Neuronal stem cell (in vitro differentiated cells): ENCODE data around the gene RBMS3.

Source experiments
- DNase-seq: peaks from one replicate; pipeline ENCODE4 v3.0.0-alpha.2; 2013; ENCODE audit warnings: low spot score
- H2AFZ ChIP-seq: one replicate; pipeline ENCODE4 v1.6.1; 2013; ENCODE audit warnings: mild to moderate bottlenecking, low read length, inconsistent platforms
- H2AK5ac ChIP-seq: 2 replicates; pipeline ENCODE4 v1.6.1; 2013; ENCODE audit warnings: low read depth, mild to moderate bottlenecking, inconsistent platforms, low read length, moderate library complexity, mixed read lengths
- H2BK120ac ChIP-seq: 2 replicates; pipeline ENCODE4 v1.6.1; 2013; ENCODE audit warnings: low read depth, mild to moderate bottlenecking, inconsistent platforms, low read length, moderate library complexity, mixed read lengths
- H2BK12ac ChIP-seq: one replicate; pipeline ENCODE4 v1.6.1; 2013; ENCODE audit warnings: low read length, inconsistent platforms
- H2BK15ac ChIP-seq: 2 replicates; pipeline ENCODE4 v1.6.1; 2013; ENCODE audit warnings: mild to moderate bottlenecking, low read length, inconsistent platforms, mixed read lengths
- H2BK5ac ChIP-seq: one replicate; pipeline ENCODE4 v1.6.1; 2013; ENCODE audit warnings: inconsistent platforms, mild to moderate bottlenecking, low read length, moderate library complexity
- H3K14ac ChIP-seq: one replicate; pipeline ENCODE4 v1.6.1; 2013; ENCODE audit warnings: low read length, inconsistent platforms
- H3K18ac ChIP-seq: 2 replicates; pipeline ENCODE4 v1.6.1; 2013; ENCODE audit warnings: low read length, inconsistent platforms
- H3K23ac ChIP-seq: 2 replicates; pipeline ENCODE4 v1.6.1; 2013; ENCODE audit warnings: low read depth, mild to moderate bottlenecking, mixed read lengths, low read length, inconsistent platforms; ENCODE audit not compliant: poor library complexity
- H3K27ac ChIP-seq: replicated peaks from 3 replicates; pipeline ENCODE4 v1.5.1; 2013; ENCODE audit warnings: low read length, inconsistent platforms
- H3K27me3 ChIP-seq, 3 experiments: 2 replicates each; pipeline ENCODE4 v1.6.1; 2013; ENCODE audit warnings: low read length in 3 of 3, mild to moderate bottlenecking in 2 of 3, inconsistent platforms in 1 of 3, low read depth in 1 of 3, mixed read lengths in 1 of 3, moderate library complexity in 1 of 3; ENCODE audit not compliant: control insufficient read depth in 3 of 3, insufficient read depth in 3 of 3
- H3K36me3 ChIP-seq, 2 donors: replicated peaks in 1 of 2; 2 replicates each; pipeline ENCODE4 v1.6.1; 2013; ENCODE audit warnings: low read length in 2 of 2; ENCODE audit not compliant: control insufficient read depth in 2 of 2, insufficient read depth in 2 of 2
- H3K4ac ChIP-seq: 2 replicates; pipeline ENCODE4 v1.6.1; 2013; ENCODE audit warnings: inconsistent platforms, mild to moderate bottlenecking, low read length, moderate library complexity
- H3K4me1 ChIP-seq, 2 donors: 1 replicate in 1 of 2; 2 replicates in 1 of 2; pipeline ENCODE4 v1.6.1; 2013; ENCODE audit warnings: low read length in 2 of 2, low read depth in 1 of 2; ENCODE audit not compliant: control insufficient read depth in 2 of 2, insufficient read depth in 1 of 2
- H3K4me2 ChIP-seq: one replicate; pipeline ENCODE4 v1.6.1; 2013; ENCODE audit warnings: mild to moderate bottlenecking, low read length, inconsistent platforms; ENCODE audit not compliant: insufficient read depth, poor library complexity, severe bottlenecking
- H3K4me3 ChIP-seq, 2 donors: 2 replicates each; pipeline ENCODE4 v1.5.1; 2013; ENCODE audit warnings: low read length in 2 of 2, mild to moderate bottlenecking in 2 of 2, inconsistent platforms in 1 of 2, moderate library complexity in 1 of 2
- H3K79me1 ChIP-seq: one replicate; pipeline ENCODE4 v1.6.1; 2013; ENCODE audit warnings: low read depth, mild to moderate bottlenecking, inconsistent platforms, low read length, moderate library complexity
- H3K9ac ChIP-seq: one replicate; pipeline ENCODE4 v1.6.1; 2013; ENCODE audit warnings: mild to moderate bottlenecking, low read depth, low read length, inconsistent platforms; ENCODE audit not compliant: poor library complexity
- H3K9me3 ChIP-seq, 2 donors: replicated peaks in 1 of 2; 2 replicates each; pipeline versions ENCODE3 to v1.6.1; 2013; ENCODE audit warnings: low read length in 2 of 2, mild to moderate bottlenecking in 2 of 2, inconsistent platforms in 1 of 2, low read depth in 1 of 2, mixed read lengths in 1 of 2, moderate library complexity in 1 of 2; ENCODE audit not compliant: control insufficient read depth in 2 of 2, insufficient read depth in 1 of 2
- H4K8ac ChIP-seq: one replicate; pipeline ENCODE4 v1.6.1; 2013; ENCODE audit warnings: low read depth, mild to moderate bottlenecking, inconsistent platforms, low read length, moderate library complexity
- H4K91ac ChIP-seq: one replicate; pipeline ENCODE4 v1.6.1; 2013; ENCODE audit warnings: low read length, low read depth, mild to moderate bottlenecking, inconsistent platforms; ENCODE audit not compliant: poor library complexity
- WGBS, 2 donors: extraction: QIAGEN DNeasy Blood & Tissue Kit; methylation state at CpG; one replicate each; pipeline ENCODE4 v1.1.7; 2013; ENCODE audit warnings: missing lambda C conversion rate in 2 of 2, mixed read lengths in 1 of 2; ENCODE audit not compliant: insufficient read length in 2 of 2, insufficient replicate concordance in 1 of 2; ENCODE audit errors: extremely low coverage in 2 of 2; 5-methylcytosine and 5-hydroxymethylcytosine counted together

RBMS3 gene

DNA sequence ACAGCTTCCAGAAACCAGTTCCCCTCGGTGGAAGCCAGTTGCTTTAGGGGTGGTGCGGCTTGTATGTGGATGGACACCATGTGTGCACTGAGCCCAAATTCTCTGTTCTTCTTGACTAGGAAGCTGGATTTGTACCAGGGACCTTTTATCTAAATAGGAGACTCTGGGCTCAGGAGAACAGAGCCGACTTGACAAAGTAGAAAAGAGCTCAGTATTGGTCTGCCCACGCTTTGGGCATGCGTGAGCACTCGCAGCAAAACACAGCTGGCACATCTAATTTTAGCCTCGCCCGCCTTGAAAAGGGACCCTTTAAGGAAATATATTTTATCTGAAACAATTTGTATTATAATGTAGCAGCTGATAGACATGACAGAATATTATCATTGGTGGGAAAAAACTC is 1.1 kb upstream of the RBMS3 start:
- Histone ChIP-seq H3K9ac (no peak overlapping the region), H3K14ac (no peak overlapping the region), H3K4me2 (no peak overlapping the region), H3K9me3 (no peaks in the 10 kb centered on the region), H3K4ac (no peak overlapping the region), H4K91ac (no peak overlapping the region), H2BK5ac (no peak overlapping the region), H3K27me3 (no peaks in the 10 kb centered on the region), H2BK12ac (no peak overlapping the region), H3K36me3 (no peaks in the 10 kb centered on the region), H3K4me3 (no peak overlapping the region), H2BK120ac (no peak overlapping the region), H3K27ac (no peak overlapping the region), H3K4me1 (peaks cover 9 to 11% of the 10 kb centered on the region in 2 donors), H2BK15ac (no peak overlapping the region), H2AK5ac (no peak overlapping the region), H4K8ac (no peak overlapping the region), H3K23ac (no peak overlapping the region), H2AFZ (no peak overlapping the region), H3K79me1 (no peaks in the 10 kb centered on the region), H3K18ac (no peak overlapping the region)
- WGBS, 2 donors, result no CpG with 5 or more reads among the region's 8 CpGs
- DNase-seq, result no peak

DNA sequence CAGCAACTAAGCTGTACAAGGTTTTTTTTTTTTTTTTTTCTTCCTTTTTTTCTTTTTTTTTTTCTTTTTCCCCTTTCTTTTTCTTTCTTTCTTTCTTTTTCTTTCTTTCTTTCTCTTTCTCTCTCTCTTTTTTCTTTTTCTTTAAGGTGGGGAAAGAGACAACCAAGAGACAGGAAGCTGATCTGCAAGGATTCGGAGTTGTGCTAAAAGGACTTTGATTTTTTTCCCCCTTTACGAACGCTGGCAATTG is 148 bp downstream of the RBMS3 start:
- WGBS, 2 donors, result no CpG with 5 or more reads among the region's 3 CpGs
- H2BK120ac ChIP-seq, result no peak overlapping the region
- H3K14ac ChIP-seq, result no peak overlapping the region
- H3K23ac ChIP-seq, result no peak overlapping the region
- no peaks in the 10 kb centered on the region for H3K79me1 ChIP-seq
- peak overlapping the region; percentile 86 for H2AFZ ChIP-seq
- H3K4ac ChIP-seq, result no peak overlapping the region
- no peak overlapping the region for H2BK15ac ChIP-seq
- H4K91ac ChIP-seq, result no peak overlapping the region
- DNase-seq, result no peak
- H3K4me2 ChIP-seq, result peak overlapping the region; percentile 43
- no peak overlapping the region for H2AK5ac ChIP-seq
- H3K4me1 ChIP-seq, result peaks cover 11 to 17% of the 10 kb centered on the region in 2 donors
- no peaks in the 10 kb centered on the region for H3K36me3 ChIP-seq
- no peak overlapping the region for H4K8ac ChIP-seq
- no peaks in the 10 kb centered on the region for H3K27me3 ChIP-seq
- no peaks in the 10 kb centered on the region for H3K9me3 ChIP-seq
- H3K18ac ChIP-seq, result peak overlapping the region; percentile 42
- H3K4me3 ChIP-seq, result peak overlapping the region in 1 of 2 donors; percentile 49
- peak overlapping the region; percentile 60 for H3K27ac ChIP-seq
- H2BK5ac ChIP-seq, result no peak overlapping the region
- H3K9ac ChIP-seq, result no peak overlapping the region
- no peak overlapping the region for H2BK12ac ChIP-seq

DNA sequence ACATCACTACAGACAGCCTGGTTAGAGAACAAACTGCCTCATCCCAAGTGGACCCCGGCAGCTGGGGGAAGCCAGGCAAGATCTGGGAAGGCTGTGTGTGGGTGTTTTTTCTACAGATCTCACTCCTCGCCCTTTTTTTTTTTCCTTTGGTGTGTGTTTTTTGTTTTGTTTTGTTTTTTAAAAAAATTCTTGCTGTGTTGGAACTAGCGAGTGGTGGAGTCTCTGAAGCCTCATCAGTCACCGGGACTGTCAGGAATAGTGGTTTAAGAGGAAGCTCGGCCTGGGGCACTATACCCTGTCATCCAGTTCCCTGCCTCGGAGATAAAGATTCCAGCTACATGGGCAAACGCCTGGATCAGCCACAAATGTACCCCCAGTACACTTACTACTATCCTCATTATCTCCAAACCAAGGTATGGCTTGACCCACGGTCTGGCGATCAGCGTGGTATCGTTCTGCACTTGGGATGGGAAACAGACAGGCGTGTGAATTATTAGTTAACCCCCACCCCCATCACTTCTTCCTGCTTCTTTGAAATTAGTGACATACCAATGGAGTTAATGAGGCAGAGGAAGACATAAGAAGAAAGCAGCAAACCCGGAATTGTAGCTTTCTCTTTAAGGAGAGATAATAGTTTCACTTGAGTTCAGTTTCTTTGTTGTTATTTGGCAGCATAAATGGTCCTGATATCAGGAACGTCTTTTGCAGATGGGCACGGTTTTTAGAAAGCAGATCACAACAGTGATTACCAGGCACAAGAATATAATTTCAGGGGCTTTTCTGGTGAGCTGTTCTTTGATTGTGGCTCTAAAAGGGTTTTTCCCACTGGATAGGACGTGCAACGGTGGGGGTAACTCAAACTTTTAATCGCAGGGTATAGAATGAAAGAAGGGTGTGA is 722 bp downstream of the RBMS3 start:
- Histone ChIP-seq H3K4ac (no peak overlapping the region), H3K27ac (peak overlapping the region; percentile 60), H3K4me2 (peak overlapping the region; percentile 43), H3K36me3 (no peaks in the 10 kb centered on the region), H2AK5ac (no peak overlapping the region), H2AFZ (peak overlapping the region; percentile 86), H2BK5ac (no peak overlapping the region), H3K9ac (no peak overlapping the region), H3K9me3 (no peaks in the 10 kb centered on the region), H3K4me1 (peaks cover 11 to 18% of the 10 kb centered on the region in 2 donors), H2BK12ac (no peak overlapping the region), H3K18ac (peak overlapping the region; percentile 42), H3K79me1 (no peaks in the 10 kb centered on the region), H2BK15ac (no peak overlapping the region), H3K27me3 (no peaks in the 10 kb centered on the region), H3K14ac (no peak overlapping the region), H4K91ac (no peak overlapping the region), H3K23ac (no peak overlapping the region), H4K8ac (no peak overlapping the region), H3K4me3 (peak overlapping the region in 1 of 2 donors; percentile 49), H2BK120ac (no peak overlapping the region)
- DNase-seq, result peak; percentile 38
- WGBS, 2 donors, result no CpG with 5 or more reads among the region's 18 CpGs

DNA sequence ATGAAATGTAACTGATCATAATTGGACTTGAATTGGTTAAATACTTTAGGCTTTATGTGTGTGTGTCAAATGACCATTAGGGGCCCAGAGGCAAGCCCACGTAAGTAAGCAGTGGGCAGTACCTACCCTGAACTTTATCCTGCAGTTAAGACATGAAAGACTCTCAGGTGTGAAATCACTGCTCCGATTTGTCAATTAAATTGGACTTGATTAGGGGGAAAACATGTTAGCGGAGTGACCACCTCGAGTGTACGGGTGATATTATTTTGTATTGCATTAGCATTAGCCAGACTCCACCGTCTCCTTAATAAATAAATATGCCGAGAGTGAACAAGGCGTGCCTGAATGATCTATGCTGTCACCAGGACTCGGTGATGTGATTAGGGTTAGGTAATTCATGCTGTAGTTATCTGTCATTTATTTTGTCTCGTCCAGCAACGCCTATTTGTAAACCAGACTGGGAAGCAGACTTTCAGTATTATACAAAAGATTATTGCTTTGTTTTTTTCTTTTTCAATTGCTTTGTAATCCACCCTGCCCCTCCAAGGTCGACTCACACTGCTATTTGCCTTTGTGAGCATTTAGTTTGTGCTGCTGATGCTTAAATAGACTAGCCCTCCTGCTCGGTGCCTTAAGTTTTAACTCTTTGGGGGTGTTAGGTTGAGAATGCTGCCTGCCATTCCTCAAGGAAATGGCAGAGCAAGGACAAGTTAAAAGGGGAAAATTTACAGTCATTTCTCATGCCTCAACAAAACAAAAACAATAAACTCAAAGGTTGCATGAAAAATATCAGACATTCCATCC is 1.8 kb downstream of the RBMS3 start:
- Histone ChIP-seq H3K27me3 (no peaks in the 10 kb centered on the region), H4K8ac (no peak overlapping the region), H3K18ac (no peak overlapping the region), H3K27ac (no peak overlapping the region), H4K91ac (no peak overlapping the region), H3K79me1 (no peaks in the 10 kb centered on the region), H3K4me3 (peak overlapping the region in 1 of 2 donors; percentile 49), H3K14ac (no peak overlapping the region), H3K4ac (no peak overlapping the region), H3K36me3 (no peaks in the 10 kb centered on the region), H3K9me3 (no peaks in the 10 kb centered on the region), H2BK12ac (no peak overlapping the region), H2BK120ac (no peak overlapping the region), H2AK5ac (no peak overlapping the region), H3K23ac (no peak overlapping the region), H2BK5ac (no peak overlapping the region), H3K4me1 (peaks cover 11 to 18% of the 10 kb centered on the region in 2 donors), H2BK15ac (no peak overlapping the region), H3K9ac (no peak overlapping the region), H2AFZ (peak overlapping the region; percentile 86), H3K4me2 (no peak overlapping the region)
- no peak for DNase-seq
- no CpG with 5 or more reads among the region's 13 CpGs for WGBS, 2 donors
